Measurements from ENCODE around the gene HOXB1. TPM values are rescaled to one million over a fixed set of nuclear protein-coding genes. Genes with fewer than 3 reads are reported as not detected.

Gene HOXB1
- total and polyA plus RNA-seq, 4 donors = not detected

DNA sequence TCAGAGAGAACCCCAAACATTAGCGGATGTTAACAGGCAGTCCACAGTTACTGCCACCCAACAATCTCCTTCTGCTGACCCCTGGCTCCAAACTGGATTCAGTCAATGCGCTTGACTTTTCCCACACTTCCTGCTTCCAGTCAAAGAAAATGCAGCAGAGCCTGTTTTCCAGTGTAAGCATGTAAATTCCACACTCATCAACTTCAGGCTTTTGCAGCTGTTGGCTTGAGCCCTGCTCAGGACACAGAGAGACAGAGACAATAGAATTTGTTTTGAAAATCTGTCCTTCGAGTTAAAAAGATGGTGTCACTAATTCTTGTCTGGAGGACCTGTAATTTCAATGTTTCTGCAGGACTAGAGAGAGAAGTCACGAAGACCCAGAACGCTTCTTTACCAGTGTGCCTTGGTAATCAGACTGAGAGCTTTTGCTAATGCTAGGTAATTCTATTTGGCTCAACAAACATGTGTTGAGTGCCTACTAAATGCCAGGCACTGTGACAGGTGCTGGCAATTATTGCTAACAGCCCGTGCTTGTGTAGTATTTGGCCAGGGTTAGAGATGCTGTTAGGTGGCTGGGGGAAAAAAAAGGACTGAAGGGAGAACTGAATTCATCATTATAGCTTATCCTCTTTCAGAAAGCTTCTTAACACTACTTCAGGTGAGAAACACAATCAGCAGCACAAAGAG is 32.5 kb downstream of the HOXB1 start:
- Histone ChIP-seq H3K9ac (ENCODE audit: low read depth in 1 of 2, low read length in 2 of 2) (no peak overlapping the region), H3K36me3 (ENCODE audit: control insufficient read depth in 4 of 4, insufficient read depth in 3 of 4, low read depth in 1 of 4, low read length in 3 of 4) (no peaks in the 10 kb centered on the region), H3K9me3 (ENCODE audit: control insufficient read depth in 4 of 4, low read length in 3 of 4) (no peaks in the 10 kb centered on the region), H3K4me1 (ENCODE audit: control insufficient read depth in 4 of 4, insufficient read depth in 4 of 4, low read length in 3 of 4) (no peaks in the 10 kb centered on the region), H3K27ac (ENCODE audit: low read depth in 1 of 2, low read length in 2 of 2) (peak overlapping the region in 1 of 2 donors; percentile 18), H3K4me3 (ENCODE audit: low read depth in 1 of 3, low read length in 3 of 3) (no peak overlapping the region), H3K27me3 (ENCODE audit: control insufficient read depth in 4 of 4, insufficient read depth in 4 of 4, low read length in 3 of 4) (peaks cover 0 to 19% (median 0%) of the 10 kb centered on the region in 4 donors)
- 49% methylated on average over 6 of the region's 6 CpGs for WGBS
- TF ChIP-seq NR2F2 (IDR thresholded peaks at IDR 0.05) = peak; percentile 43
- TF ChIP-seq, protein P1, sequence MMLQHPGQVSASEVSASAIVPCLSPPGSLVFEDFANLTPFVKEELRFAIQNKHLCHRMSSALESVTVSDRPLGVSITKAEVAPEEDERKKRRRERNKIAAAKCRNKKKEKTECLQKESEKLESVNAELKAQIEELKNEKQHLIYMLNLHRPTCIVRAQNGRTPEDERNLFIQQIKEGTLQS (IDR thresholded peaks at IDR 0.05) = no peak
- DNase-seq (ENCODE audit: low spot score) = no peak

DNA sequence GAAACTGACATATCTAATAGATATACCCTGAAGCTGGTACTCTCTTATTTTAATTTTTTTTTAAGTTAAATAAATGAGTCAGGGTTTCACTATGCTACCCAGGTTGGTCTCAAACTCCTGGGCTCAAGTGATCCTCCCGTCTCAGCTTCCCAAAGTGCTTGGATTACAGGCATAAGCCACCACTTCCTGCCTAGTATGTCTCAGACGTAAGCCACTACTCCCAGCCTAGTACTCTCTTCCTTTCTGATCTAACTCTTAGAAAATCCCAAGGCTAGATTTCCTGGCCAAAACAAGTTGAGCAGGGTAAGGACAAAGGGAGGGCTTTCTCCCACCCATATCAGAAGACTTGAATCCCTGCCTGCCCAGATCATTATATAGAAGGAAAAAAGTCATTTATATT is 33.7 kb downstream of the HOXB1 start:
- H3K4me3 ChIP-seq (ENCODE audit: low read depth in 1 of 3, low read length in 3 of 3) = no peak overlapping the region
- peaks cover 4 to 9% (median 6%) of the 10 kb centered on the region in 4 donors for H3K4me1 ChIP-seq (ENCODE audit: control insufficient read depth in 4 of 4, insufficient read depth in 4 of 4, low read length in 3 of 4)
- TF ChIP-seq YY1 (IDR thresholded peaks at IDR 0.05) = no peak
- TF ChIP-seq SP1 (IDR thresholded peaks at IDR 0.05) = no peak
- TF ChIP-seq, protein P2, sequence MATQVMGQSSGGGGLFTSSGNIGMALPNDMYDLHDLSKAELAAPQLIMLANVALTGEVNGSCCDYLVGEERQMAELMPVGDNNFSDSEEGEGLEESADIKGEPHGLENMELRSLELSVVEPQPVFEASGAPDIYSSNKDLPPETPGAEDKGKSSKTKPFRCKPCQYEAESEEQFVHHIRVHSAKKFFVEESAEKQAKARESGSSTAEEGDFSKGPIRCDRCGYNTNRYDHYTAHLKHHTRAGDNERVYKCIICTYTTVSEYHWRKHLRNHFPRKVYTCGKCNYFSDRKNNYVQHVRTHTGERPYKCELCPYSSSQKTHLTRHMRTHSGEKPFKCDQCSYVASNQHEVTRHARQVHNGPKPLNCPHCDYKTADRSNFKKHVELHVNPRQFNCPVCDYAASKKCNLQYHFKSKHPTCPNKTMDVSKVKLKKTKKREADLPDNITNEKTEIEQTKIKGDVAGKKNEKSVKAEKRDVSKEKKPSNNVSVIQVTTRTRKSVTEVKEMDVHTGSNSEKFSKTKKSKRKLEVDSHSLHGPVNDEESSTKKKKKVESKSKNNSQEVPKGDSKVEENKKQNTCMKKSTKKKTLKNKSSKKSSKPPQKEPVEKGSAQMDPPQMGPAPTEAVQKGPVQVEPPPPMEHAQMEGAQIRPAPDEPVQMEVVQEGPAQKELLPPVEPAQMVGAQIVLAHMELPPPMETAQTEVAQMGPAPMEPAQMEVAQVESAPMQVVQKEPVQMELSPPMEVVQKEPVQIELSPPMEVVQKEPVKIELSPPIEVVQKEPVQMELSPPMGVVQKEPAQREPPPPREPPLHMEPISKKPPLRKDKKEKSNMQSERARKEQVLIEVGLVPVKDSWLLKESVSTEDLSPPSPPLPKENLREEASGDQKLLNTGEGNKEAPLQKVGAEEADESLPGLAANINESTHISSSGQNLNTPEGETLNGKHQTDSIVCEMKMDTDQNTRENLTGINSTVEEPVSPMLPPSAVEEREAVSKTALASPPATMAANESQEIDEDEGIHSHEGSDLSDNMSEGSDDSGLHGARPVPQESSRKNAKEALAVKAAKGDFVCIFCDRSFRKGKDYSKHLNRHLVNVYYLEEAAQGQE (IDR thresholded peaks at IDR 0.05) = no peak
- no peak for TF ChIP-seq FOXA1 (IDR thresholded peaks at IDR 0.05)
- no peak for TF ChIP-seq HNF4A (conservative IDR thresholded peaks at IDR 0.05)
- TF ChIP-seq GABPA (IDR thresholded peaks at IDR 0.05 in 1 of 2, conservative IDR thresholded peaks at IDR 0.05 in 1 of 2) = no peak
- TF ChIP-seq RXRA (IDR thresholded peaks at IDR 0.05) = no peak
- no peak for TF ChIP-seq RAD21 (IDR thresholded peaks at IDR 0.05)
- TF ChIP-seq, protein P3, sequence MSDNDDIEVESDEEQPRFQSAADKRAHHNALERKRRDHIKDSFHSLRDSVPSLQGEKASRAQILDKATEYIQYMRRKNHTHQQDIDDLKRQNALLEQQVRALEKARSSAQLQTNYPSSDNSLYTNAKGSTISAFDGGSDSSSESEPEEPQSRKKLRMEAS (IDR thresholded peaks at IDR 0.05) = no peak
- TF ChIP-seq EGR1 (IDR thresholded peaks at IDR 0.05; ENCODE audit: low read depth in 2 of 2) = no peak
- TF ChIP-seq NR2F2 (IDR thresholded peaks at IDR 0.05) = no peak
- TF ChIP-seq HNF4G (IDR thresholded peaks at IDR 0.05) = no peak
- TF ChIP-seq JUND (IDR thresholded peaks at IDR 0.05) = no peak
- TF ChIP-seq, protein P4, sequence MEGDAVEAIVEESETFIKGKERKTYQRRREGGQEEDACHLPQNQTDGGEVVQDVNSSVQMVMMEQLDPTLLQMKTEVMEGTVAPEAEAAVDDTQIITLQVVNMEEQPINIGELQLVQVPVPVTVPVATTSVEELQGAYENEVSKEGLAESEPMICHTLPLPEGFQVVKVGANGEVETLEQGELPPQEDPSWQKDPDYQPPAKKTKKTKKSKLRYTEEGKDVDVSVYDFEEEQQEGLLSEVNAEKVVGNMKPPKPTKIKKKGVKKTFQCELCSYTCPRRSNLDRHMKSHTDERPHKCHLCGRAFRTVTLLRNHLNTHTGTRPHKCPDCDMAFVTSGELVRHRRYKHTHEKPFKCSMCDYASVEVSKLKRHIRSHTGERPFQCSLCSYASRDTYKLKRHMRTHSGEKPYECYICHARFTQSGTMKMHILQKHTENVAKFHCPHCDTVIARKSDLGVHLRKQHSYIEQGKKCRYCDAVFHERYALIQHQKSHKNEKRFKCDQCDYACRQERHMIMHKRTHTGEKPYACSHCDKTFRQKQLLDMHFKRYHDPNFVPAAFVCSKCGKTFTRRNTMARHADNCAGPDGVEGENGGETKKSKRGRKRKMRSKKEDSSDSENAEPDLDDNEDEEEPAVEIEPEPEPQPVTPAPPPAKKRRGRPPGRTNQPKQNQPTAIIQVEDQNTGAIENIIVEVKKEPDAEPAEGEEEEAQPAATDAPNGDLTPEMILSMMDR (IDR thresholded peaks at IDR 0.05; ENCODE audit: low read depth, low read length, missing input control) = no peak
- no peak for TF ChIP-seq TAF1 (conservative IDR thresholded peaks at IDR 0.05)
- TF ChIP-seq, protein P1 (IDR thresholded peaks at IDR 0.05) = no peak
- TF ChIP-seq, protein P5, sequence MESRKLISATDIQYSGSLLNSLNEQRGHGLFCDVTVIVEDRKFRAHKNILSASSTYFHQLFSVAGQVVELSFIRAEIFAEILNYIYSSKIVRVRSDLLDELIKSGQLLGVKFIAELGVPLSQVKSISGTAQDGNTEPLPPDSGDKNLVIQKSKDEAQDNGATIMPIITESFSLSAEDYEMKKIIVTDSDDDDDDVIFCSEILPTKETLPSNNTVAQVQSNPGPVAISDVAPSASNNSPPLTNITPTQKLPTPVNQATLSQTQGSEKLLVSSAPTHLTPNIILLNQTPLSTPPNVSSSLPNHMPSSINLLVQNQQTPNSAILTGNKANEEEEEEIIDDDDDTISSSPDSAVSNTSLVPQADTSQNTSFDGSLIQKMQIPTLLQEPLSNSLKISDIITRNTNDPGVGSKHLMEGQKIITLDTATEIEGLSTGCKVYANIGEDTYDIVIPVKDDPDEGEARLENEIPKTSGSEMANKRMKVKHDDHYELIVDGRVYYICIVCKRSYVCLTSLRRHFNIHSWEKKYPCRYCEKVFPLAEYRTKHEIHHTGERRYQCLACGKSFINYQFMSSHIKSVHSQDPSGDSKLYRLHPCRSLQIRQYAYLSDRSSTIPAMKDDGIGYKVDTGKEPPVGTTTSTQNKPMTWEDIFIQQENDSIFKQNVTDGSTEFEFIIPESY (IDR thresholded peaks at IDR 0.05) = no peak
- no peaks in the 10 kb centered on the region for H3K36me3 ChIP-seq (ENCODE audit: control insufficient read depth in 4 of 4, insufficient read depth in 3 of 4, low read depth in 1 of 4, low read length in 3 of 4)
- H3K27ac ChIP-seq (ENCODE audit: low read depth in 1 of 2, low read length in 2 of 2) = no peak overlapping the region
- H3K9me3 ChIP-seq (ENCODE audit: control insufficient read depth in 4 of 4, low read length in 3 of 4) = no peaks in the 10 kb centered on the region
- 42% methylated on average over 2 of the region's 2 CpGs for WGBS
- no peak overlapping the region for H3K9ac ChIP-seq (ENCODE audit: low read depth in 1 of 2, low read length in 2 of 2)
- DNase-seq (ENCODE audit: low spot score) = no peak
- peaks cover 0 to 22% (median 0%) of the 10 kb centered on the region in 4 donors for H3K27me3 ChIP-seq (ENCODE audit: control insufficient read depth in 4 of 4, insufficient read depth in 4 of 4, low read length in 3 of 4)
